Measurements from ENCODE around the gene CXCR3. TPM values are rescaled to one million over a fixed set of nuclear protein-coding genes. Genes with fewer than 3 reads are reported as not detected.

The CXCR3 gene
- total and polyA plus RNA-seq, 2 of the 13 experiments (the other 11 are each of a cell fraction or from before 2014, with no cell fraction given), result 0.18 TPM; not detected in 1

DNA sequence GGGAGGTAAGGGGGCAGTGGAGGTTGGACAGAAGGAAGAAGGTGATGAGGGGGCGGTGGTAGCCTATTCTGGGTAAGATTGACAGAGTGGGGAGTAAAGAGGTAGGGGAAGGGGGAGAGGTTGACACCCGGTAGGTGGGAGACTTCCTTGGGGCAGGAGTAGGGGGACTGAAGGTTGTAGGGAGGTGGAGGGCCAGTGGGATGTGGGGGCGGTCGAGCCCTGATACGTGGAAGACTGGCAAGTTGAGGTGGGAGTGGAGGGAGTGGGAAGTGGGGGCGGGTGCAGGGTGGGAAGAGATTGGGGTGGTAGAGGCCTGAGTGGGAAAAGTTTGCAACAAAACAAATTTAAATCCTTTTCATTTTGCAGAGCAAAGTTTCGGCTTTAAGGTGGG lies 38.3 kb downstream of the CXCR3 start:
- in situ Hi-C loops (cut with HindIII; ENCODE audit: extremely low pct_ligation_motif_present, low pct_unique_long_range_greater_than_20kb), result no loop called here
- intact Hi-C loops (cut with micrococcal nuclease; ENCODE audit: unreplicated experiment), result no loop called here
- no peak for FAIRE-seq

More for the DNA sequence above, 38.3 kb downstream of the CXCR3 start:
- whole genome bisulfite sequencing (ENCODE audit: low lambda C conversion rate), result 97% methylated on average over 7 of the region's 7 CpGs
- CTCF ChIA-PET (ENCODE audit: low intra/inter-chr PET ratio, low total read pairs), result no interaction called here
- no peaks in the 10 kb centered on the region for H3K36me3 ChIP-seq (replicated peaks in 1 of 2; ENCODE audit: control insufficient read depth in 1 of 2, insufficient read depth in 2 of 2, low read length in 2 of 2)
- no peaks in the 10 kb centered on the region for H3K27me3 ChIP-seq (ENCODE audit: control insufficient read depth in 1 of 2, insufficient read depth in 2 of 2, low read length in 2 of 2)
- no peak overlapping the region for H3K9ac ChIP-seq (ENCODE audit: insufficient read depth, low read depth, low read length)
- no peak overlapping the region for H3K4me3 ChIP-seq (replicated peaks in 1 of 3; ENCODE audit: insufficient read depth in 1 of 3, low read depth in 2 of 3, low read length in 3 of 3)
- H3K4me1 ChIP-seq (ENCODE audit: insufficient read depth, low read length), result no peaks in the 10 kb centered on the region
- TF ChIP-seq JUNB (CRISPR knock-in tag; IDR thresholded peaks at IDR 0.05; ENCODE audit: borderline replicate concordance), result no peak
- no peak for TF ChIP-seq CENPX (CRISPR knock-in tag; IDR thresholded peaks at IDR 0.05)
- TF ChIP-seq, protein P1, sequence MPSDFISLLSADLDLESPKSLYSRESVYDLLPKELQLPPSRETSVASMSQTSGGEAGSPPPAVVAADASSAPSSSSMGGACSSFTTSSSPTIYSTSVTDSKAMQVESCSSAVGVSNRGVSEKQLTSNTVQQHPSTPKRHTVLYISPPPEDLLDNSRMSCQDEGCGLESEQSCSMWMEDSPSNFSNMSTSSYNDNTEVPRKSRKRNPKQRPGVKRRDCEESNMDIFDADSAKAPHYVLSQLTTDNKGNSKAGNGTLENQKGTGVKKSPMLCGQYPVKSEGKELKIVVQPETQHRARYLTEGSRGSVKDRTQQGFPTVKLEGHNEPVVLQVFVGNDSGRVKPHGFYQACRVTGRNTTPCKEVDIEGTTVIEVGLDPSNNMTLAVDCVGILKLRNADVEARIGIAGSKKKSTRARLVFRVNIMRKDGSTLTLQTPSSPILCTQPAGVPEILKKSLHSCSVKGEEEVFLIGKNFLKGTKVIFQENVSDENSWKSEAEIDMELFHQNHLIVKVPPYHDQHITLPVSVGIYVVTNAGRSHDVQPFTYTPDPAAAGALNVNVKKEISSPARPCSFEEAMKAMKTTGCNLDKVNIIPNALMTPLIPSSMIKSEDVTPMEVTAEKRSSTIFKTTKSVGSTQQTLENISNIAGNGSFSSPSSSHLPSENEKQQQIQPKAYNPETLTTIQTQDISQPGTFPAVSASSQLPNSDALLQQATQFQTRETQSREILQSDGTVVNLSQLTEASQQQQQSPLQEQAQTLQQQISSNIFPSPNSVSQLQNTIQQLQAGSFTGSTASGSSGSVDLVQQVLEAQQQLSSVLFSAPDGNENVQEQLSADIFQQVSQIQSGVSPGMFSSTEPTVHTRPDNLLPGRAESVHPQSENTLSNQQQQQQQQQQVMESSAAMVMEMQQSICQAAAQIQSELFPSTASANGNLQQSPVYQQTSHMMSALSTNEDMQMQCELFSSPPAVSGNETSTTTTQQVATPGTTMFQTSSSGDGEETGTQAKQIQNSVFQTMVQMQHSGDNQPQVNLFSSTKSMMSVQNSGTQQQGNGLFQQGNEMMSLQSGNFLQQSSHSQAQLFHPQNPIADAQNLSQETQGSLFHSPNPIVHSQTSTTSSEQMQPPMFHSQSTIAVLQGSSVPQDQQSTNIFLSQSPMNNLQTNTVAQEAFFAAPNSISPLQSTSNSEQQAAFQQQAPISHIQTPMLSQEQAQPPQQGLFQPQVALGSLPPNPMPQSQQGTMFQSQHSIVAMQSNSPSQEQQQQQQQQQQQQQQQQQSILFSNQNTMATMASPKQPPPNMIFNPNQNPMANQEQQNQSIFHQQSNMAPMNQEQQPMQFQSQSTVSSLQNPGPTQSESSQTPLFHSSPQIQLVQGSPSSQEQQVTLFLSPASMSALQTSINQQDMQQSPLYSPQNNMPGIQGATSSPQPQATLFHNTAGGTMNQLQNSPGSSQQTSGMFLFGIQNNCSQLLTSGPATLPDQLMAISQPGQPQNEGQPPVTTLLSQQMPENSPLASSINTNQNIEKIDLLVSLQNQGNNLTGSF (CRISPR knock-in tag; IDR thresholded peaks at IDR 0.05), result no peak
- no peak for TF ChIP-seq ZNF274 (CRISPR knock-in tag; IDR thresholded peaks at IDR 0.05)
- TF ChIP-seq HOXA3 (CRISPR knock-in tag; IDR thresholded peaks at IDR 0.05), result no peak
- no peak for TF ChIP-seq ZNF749 (CRISPR knock-in tag; IDR thresholded peaks at IDR 0.05; ENCODE audit: borderline replicate concordance)
- no peak for TF ChIP-seq ARNTL (CRISPR knock-in tag; IDR thresholded peaks at IDR 0.05)
- no peak for TF ChIP-seq RXRB (CRISPR knock-in tag; IDR thresholded peaks at IDR 0.05; ENCODE audit: borderline replicate concordance)
- no peak for TF ChIP-seq ZNF432 (CRISPR knock-in tag; IDR thresholded peaks at IDR 0.05; ENCODE audit: borderline replicate concordance)
- TF ChIP-seq RARG (CRISPR knock-in tag; IDR thresholded peaks at IDR 0.05; ENCODE audit: low read depth), result no peak
- H3K9me3 ChIP-seq (ENCODE audit: low read length), result no peaks in the 10 kb centered on the region
- no peak for ATAC-seq
- no peaks in the 10 kb centered on the region for H3K79me2 ChIP-seq (ENCODE audit: insufficient read depth, low read length)
- no peak overlapping the region for H3K4me2 ChIP-seq (ENCODE audit: low read depth, low read length)
- no peak overlapping the region for H2AFZ ChIP-seq (ENCODE audit: low read length)
- no peak overlapping the region for H3K27ac ChIP-seq (ENCODE audit: extremely low read length, insufficient read depth, low read length)
- POLR2A ChIA-PET, result no interaction called here
- no peaks in the 10 kb centered on the region for H4K20me1 ChIP-seq (ENCODE audit: insufficient read depth, low read length)
- no peak for DNase-seq (ENCODE audit: low spot score)
- BruUV-seq (replicated peaks), result no TSS peak

Data from HepG2 (cell line).